ENCODE results near the gene MYO10.
A peak's percentile ranks its signal among the peaks of the same experiment; 100 is the strongest.
"Not testable (repeated sequence)": the region's sequence is repeated elsewhere in the genome, so short reads cannot be mapped to it uniquely, and the experiment has no call there.

Gene MYO10

GRCh38 chr5:16936150-16936988 lies at the start of gene MYO10:
Gene MYO10 (minus strand): TSS chr5:16936288. CDS start chr5:16935808, 480 bp downstream.
- no peak for TF ChIP-seq CTCF (IDR thresholded peaks at IDR 0.05; ENCODE audit: insufficient read depth, low read depth, low read length, missing control alignments)
- peak within 1 kb of the TSS; percentile 86 for H3K4me3 ChIP-seq (ENCODE audit: low read length)
- DNase-seq (ENCODE audit: low read depth): peak; percentile 84

- not testable (repeated sequence) for H3K4me3 ChIP-seq (ENCODE audit: low read length); DNase-seq (ENCODE audit: low read depth)
Measured at GRCh38 chr5:16985304-16985703, 49.2 kb upstream of the MYO10 start.

- DNase-seq (ENCODE audit: low read depth): peak; percentile 13
- TF ChIP-seq CTCF (IDR thresholded peaks at IDR 0.05; ENCODE audit: insufficient read depth, low read depth, low read length, missing control alignments): no peak
- no peak overlapping the region for H3K4me3 ChIP-seq (ENCODE audit: low read length)
Measured at GRCh38 chr5:16983972-16984371, 47.9 kb upstream of the MYO10 start.

GRCh38 chr5:16983022-16983639 lies 47.0 kb upstream of the MYO10 start:
- no peak for DNase-seq (ENCODE audit: low read depth)
- TF ChIP-seq CTCF (IDR thresholded peaks at IDR 0.05; ENCODE audit: insufficient read depth, low read depth, low read length, missing control alignments): no peak
- H3K4me3 ChIP-seq (ENCODE audit: low read length): no peak overlapping the region

- no peak for TF ChIP-seq CTCF (IDR thresholded peaks at IDR 0.05; ENCODE audit: insufficient read depth, low read depth, low read length, missing control alignments)
- no peak for DNase-seq (ENCODE audit: low read depth)
- no peak overlapping the region for H3K4me3 ChIP-seq (ENCODE audit: low read length)
Measured at GRCh38 chr5:16981700-16982099, 45.6 kb upstream of the MYO10 start.

GRCh38 chr5:16980983-16981382 lies 44.9 kb upstream of the MYO10 start:
- no peak overlapping the region for H3K4me3 ChIP-seq (ENCODE audit: low read length)
- TF ChIP-seq CTCF (IDR thresholded peaks at IDR 0.05; ENCODE audit: insufficient read depth, low read depth, low read length, missing control alignments): no peak
- no peak for DNase-seq (ENCODE audit: low read depth)

GRCh38 chr5:16978296-16978695 lies 42.2 kb upstream of the MYO10 start:
- no peak for TF ChIP-seq CTCF (IDR thresholded peaks at IDR 0.05; ENCODE audit: insufficient read depth, low read depth, low read length, missing control alignments)
- no peak overlapping the region for H3K4me3 ChIP-seq (ENCODE audit: low read length)
- no peak for DNase-seq (ENCODE audit: low read depth)
